ENCODE results near the gene NFATC1.

NFATC1 gene

DNA sequence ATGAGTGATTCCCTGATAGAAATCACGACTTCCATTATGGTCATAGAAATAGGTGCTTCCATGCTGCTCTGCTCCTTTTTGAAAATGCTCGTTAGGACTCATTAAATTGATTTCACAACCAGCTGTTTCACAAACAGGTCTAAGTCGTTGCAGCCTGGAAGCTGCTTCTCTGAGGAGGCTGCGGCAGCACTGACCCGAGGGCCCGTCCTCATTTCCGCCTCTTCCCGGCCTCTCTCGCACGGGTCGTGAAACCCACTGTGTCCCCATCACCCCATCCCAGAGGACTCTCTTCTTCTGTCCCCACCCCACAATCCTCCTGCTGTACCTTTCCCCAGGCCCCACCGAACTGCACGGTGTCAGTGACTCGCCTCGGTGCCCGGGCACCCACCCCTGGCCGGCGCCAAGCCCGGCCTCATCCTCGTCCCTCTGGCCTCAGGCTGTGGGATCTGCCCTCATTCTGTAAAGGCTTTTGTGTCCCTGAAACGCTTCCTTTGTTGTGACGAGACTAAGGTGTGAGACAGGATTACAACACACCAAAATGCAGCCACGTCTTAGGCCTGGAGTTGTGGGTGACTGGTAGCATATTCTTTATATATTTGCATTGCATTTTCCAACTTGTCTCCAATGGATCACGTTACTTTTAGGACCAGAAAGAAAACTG, 171.2 kb downstream of the NFATC1 start:
- H3K4me3 ChIP-seq (ENCODE audit: low read depth, low read length) = no peak overlapping the region

DNA sequence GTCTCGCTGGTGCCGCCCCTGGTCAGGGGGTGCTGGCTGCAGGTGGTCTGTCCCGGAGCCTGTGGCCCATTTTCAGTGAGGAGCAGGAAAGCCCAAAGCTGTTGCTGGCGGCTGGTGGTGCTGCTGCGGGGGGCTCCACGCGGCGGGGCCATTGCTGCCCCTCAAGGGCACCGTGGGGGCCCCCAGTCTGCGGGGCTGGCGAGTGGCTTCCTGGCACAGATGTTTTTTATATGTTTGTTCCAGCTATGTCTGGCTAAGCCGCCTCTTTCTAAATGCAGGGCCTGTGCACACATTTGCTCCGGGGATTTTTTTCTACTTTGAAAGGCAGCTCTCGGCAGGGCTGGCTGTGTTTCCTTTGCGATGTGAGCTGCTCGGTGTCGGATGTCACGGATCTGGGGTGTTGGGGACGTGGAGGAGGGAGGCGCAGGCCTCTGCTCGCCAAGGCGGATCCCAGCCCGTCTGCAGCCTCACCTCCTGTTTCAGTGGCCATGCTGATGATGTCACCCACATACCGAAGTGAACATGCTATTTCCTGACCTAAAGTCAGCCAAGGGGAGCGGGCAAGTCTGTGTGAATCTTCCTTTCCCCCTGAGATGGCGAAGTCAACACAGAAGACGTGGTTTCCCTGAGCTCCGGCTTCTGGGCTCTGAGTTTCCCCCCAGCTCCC, 171.9 kb downstream of the NFATC1 start:
- no peak overlapping the region for H3K4me3 ChIP-seq (ENCODE audit: low read depth, low read length)

DNA sequence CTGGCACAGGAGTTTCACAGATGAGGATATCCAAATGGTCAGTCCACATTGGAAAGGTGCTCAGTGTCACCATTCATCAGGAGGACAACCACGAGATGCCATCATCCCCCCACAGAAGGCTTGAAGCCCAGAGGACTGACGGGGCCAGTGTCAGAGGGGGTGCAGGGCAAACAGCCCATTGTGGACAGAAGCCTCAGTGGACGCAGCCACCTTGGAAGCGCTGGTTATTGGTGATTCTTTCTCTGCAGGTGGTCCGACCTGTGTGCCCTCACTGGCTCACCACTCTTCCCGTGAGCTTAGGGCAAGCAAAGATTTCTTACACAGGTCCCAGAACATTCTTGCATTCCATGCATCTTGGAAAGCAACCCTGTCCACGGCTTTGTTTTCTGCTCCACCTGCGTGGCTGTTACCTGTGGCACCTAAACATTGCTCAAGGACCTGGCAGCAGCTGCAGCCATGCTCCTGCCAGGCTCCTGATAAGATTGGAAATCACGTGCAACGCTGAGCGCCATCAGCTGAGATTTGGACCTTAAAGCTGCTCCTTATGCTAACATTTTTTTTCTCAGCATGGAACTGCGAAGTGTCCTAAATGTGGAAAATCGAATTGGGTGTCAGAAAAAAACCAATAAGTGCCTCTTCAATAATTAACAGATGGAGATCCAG, 172.9 kb downstream of the NFATC1 start:
- H3K4me3 ChIP-seq (ENCODE audit: low read depth, low read length) = no peak overlapping the region

DNA sequence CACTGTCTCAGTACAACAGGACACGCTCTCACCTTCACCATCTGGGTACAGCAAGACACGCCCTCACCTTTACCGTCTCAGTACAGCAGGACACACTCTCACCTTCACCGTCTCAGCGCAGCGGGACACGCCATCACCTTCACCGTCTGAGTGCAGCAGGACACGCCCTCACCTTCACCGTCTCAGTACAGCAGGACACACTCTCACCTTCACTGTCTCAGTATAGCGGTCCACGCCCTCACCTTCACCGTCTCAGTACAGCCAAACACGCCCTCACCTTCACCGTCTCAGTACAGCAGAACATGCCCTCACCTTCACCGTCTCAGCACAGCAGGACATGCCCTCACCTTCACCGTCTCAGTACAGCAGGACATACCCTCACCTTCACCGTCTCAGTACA, 174.0 kb downstream of the NFATC1 start:
- H3K4me3 ChIP-seq (ENCODE audit: low read depth, low read length) = no peak overlapping the region

DNA sequence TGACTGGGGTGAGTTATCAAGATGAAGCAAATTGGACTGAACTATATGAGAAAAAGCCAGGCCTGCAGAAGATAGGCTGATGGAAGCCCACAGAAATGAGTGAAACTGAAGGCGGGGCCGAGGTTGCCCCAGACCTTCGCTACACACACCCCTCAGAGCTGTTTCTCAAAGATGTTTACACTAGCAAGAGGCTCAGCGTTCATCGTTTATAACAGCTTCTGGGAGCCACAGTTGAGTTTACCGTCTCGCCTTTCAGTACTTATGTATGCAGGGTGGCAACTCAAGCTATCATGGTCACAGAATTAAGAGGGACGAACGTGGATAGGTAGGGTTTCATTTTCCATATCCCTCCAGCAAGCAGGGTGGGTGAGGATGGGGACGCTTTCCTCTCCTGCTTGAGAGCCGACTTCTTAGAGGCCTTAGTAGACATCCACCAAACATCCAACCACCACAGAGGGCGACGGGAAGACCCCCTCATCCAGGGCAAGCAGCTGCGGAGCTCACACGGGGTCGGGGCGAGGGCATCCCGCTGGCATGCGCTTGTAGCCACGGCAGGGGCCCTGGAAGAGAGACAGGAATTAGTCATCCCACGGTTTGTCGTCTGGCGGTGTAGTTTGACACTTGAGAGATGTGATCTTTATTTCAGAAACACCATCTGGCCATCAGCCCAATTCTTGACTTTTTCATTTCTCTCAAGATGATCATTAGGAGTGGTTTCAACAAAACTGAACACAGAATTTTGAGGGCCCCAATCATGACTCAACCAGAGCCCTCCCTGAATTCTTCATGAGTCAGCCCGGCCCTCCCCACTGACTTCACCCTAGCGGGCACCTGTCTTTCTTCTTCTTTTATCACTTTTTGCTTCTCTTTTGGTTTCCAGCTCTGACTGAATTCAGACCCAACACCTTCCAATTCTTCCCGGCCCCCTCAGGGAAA, 174.8 kb downstream of the NFATC1 start:
- no peak overlapping the region for H3K4me3 ChIP-seq (ENCODE audit: low read depth, low read length)

DNA sequence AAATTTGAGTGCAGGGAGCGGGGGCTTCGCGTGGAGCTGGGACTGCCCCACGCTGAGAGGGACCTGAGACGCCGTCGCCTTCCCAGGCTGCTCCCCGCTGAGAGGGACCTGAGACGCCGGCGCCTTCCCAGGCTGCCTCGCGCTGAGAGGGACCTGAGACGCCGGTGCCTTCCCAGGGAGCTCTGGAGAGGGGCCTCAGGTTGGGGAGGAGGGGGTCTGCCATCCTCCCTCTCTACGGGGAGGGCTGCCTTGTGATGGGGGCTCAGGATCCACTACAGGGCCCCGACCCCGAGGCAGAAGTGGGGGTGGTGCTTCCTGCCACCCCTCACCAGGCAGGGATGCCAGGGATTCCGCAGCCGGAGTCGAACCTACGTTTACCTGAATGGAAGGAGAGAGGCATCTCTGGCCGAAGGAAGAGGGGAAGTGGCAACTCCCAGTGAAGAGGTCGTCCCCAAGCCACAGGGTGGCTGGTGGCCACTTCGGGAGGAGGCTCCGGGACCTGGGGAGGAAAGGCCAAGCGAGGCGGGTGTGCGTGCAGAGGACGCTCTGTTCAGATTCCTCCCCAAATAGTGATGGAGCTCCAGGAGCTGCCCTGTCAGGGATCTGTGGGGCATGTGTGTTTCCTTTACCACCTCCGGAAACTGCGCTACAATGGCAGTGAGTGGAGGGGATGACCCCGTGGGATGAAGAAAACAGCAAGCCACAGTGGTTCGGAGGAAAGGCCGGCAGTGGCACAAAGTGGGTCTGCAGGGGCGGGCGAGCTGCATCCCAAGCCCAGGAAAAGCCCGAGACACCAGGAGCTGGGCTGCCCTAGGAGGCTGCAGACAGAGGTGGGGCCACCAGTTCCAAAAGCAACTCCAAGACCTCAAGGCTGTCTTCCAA, 175.7 kb downstream of the NFATC1 start:
- H3K4me3 ChIP-seq (ENCODE audit: low read depth, low read length) = no peak overlapping the region

DNA sequence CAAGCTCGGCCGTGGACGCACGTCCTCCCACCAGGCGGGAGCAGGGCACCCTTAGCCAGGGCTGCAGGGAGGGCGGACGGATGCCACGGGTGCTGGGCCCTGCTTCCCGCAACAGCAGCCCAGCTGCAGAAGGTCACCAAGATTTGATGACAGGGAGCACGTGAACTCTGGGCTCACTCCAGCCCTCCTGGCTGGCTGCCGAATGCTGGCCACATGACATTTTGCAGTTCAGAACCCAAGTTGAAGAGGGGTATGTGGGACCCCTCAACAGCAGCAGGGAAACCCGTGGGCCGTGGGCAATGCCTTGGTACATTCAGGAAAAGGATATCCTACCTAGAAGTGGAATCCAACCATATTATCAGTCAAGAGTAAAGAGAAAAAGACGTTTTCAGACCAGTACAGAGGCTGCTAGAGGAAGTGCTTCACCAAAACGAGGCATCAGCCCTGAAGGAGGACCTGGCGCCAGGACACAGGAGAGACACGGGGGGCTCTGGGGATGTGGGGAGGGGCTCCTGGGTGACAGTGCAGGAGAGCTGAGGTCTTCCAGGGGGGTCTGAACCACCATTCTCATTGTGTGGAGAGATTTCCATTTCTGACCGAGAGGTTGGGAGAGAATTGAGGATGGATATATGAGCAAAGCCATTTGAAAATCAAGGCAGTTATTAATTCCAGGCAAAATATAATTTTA, 176.5 kb downstream of the NFATC1 start:
- no peak overlapping the region for H3K4me3 ChIP-seq (ENCODE audit: low read depth, low read length)

DNA sequence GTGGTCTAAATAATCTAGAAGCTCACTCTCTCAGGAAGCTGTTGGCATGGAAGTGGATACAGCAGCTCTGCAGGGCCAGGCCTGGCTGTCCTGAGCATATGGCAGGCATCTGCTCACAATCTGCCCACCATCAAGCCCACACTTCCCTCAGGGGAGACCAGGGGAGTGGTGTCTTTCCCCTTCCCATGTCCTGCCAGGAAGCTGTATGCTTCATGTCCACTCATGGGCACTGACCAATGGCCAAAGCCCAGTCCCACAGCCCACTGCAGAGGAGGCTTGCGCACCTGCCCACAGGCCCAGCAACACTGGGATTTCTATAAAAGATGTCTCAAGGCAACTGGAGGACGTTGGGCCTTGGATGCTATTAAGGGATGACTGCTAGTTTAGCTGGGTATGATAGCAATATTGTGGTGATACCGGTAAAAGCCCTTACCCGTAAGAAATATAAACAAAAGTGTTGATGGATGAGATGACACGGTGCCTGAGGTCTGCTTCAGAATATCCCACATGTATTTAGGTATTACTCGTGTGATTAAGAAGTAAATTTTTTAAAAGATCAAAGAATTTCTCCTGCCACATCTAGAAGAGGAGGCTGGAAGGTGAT, 177.2 kb downstream of the NFATC1 start:
- H3K4me3 ChIP-seq (ENCODE audit: low read depth, low read length) = no peak overlapping the region

DNA sequence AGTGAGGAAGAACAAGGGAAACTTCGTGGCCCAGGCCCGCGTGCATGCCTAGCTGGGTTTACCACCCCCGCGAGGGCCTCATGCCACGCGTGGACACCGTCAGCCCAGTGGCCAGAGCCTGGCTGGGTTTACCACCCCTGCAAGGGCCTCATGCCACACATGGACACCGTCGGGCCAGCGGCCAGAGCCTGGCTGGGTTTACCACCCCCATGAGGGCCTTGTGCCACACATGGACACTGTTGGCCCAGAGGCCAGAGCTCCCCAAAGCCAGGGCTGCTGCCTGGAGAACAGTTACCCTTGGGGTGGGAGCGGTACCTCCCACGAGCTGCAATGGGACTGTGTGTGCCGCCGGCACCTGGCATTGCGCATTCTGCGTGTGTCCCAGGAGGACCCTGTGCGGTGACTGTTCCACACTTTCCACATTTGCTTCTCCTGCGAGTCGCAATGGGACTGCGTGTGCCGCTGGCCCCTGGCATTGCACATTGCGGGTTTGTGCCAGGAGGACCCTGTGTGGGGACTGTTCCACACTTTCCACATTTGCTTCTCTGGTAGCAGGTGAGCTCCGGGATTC, 178.3 kb downstream of the NFATC1 start:
- no peak overlapping the region for H3K4me3 ChIP-seq (ENCODE audit: low read depth, low read length)

DNA sequence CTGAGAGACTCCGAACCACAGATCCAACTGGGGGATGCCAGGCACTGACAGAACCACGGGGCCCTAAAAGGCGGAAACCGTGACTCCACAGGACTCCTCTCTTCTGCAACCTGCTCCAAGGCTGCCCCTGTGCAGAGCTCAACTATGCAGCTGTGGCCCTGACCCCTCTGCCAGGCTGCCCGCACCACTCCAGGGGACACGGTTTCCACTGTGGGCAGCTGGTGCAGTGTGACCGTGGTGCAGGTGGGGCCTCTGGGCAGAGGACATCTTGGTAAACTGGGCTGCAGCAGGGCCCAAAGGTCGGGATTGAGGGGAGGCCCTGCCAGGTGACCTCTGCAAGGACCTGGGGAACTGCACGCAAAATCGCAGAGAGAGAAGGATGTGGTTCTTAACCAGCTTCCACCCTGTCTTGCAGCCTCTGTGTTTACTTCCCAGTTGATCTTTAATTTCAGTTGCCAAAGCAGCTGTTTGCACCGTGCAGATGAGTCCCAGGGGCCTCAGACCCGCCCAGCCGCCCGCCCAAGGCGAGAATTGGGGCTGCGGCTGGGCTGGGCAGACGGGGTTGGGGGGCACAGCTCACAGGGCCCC, 179.3 kb downstream of the NFATC1 start:
- no peak overlapping the region for H3K4me3 ChIP-seq (ENCODE audit: low read depth, low read length)

DNA sequence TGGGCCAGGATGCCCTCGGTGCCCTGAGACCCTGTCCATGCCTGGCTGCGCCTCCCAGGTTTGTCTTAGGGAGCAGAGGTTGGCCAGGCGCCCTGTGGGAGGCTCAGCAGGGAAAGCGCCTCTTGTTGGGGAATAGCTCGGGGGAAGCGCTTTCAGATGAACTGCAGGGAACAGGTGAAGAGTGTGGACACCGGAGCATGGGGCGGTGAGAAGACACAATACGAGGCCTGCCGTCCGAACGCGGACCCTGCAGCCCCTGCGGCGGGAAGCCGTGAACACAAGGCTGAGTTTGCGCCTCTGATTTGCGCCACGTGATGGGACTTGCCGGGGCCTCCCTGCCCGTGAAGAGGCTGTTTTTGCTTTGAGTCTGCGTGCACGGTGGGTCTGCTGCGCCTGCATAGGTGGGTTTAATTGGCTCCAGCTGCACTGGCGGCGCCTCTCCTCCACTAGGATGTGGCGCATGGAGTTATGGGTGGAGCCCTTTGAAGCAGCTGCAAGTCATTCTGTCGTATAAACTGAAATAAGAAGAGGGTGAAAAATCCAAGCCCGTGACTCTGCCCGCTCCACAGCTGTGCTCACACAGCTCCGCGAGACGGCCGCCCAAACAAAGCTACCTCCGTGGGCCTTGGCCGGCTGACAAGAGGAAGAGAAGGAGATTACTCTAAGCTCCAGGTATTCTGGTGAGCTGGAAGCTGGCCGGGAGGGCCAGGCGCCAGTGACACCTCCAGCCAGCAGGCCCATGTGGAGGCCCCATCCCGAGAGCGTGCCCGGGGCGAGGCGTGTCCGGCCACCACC, 180.4 kb downstream of the NFATC1 start:
- no peak overlapping the region for H3K4me3 ChIP-seq (ENCODE audit: low read depth, low read length)

DNA sequence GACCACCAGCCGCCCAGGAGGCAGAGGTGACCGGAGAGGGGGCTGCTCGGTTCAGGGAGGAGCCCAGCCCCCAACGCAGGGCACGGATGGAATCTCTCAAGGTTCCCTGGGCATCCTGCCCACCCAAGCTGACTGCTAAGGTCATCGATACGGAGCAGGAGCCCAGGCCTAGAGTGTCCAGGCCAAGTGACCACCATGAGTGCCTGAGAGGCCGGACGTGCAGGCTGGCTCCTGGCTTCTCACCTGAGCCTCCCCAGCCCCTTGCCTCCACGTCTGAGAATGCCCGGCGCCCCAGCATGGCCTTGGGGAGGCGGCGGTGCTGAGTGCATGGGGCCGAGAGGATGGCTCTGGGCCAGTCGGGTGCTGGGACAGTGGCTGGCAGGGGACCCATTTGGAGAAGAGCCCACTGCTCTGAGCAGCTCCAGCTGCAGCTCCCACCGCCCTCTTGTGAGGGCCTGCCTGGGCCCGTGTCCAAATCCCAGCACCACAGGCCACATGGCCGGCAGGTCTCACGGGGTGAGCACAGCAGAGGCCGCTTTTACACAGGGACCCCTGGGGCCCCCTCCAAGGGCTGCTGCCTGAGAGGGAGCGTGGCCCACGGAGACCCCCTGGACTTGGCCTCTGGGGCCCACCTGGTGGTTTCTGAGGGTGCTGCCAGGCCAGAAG, 181.1 kb downstream of the NFATC1 start:
- H3K4me3 ChIP-seq (ENCODE audit: low read depth, low read length) = no peak overlapping the region

DNA sequence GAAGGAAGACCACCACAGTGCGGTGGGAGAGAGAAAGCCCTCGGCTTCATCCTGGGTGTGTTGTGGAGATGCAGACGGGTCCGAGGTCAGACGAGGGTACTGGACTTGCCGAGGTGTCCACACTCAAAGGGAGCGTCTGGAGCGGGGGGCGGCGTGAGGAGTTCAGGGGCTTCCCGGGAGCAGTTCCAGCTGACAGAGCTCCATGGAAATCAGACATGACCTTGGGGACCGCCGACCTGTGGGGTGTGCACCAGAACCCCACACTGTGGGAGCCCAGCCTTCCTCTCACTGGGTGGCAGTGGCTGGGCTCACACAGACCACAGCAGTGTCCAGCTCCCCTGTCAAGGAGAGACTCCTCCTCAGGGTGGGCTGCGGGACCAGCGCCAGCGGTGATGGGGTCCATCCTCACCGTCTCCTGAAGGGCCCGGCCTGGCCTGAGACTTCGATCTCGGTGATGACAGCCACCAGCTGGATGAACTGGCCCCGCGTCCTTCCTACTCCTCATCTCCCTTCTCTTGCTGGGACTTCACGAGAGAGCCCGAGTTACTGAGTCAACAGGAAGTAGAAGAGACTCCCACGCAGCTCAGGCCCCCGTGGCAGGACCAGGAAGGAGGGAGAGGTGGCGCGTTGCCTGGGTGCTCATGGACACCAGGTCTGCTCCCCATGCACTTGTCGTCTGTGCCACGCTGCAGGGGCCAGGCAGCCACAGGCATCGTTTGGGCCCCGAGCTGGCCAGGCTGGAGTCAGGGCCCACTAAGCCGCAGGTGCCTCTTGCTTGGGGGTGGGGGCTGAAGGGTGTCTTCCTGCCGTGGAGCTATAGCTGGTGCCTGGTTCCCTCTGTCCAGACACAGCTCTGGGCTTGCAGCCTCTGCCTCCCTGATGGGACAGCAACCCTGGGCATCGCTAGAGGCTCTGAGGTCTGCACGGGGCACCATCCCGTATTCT, 182.0 kb downstream of the NFATC1 start:
- H3K4me3 ChIP-seq (ENCODE audit: low read depth, low read length) = no peak overlapping the region

DNA sequence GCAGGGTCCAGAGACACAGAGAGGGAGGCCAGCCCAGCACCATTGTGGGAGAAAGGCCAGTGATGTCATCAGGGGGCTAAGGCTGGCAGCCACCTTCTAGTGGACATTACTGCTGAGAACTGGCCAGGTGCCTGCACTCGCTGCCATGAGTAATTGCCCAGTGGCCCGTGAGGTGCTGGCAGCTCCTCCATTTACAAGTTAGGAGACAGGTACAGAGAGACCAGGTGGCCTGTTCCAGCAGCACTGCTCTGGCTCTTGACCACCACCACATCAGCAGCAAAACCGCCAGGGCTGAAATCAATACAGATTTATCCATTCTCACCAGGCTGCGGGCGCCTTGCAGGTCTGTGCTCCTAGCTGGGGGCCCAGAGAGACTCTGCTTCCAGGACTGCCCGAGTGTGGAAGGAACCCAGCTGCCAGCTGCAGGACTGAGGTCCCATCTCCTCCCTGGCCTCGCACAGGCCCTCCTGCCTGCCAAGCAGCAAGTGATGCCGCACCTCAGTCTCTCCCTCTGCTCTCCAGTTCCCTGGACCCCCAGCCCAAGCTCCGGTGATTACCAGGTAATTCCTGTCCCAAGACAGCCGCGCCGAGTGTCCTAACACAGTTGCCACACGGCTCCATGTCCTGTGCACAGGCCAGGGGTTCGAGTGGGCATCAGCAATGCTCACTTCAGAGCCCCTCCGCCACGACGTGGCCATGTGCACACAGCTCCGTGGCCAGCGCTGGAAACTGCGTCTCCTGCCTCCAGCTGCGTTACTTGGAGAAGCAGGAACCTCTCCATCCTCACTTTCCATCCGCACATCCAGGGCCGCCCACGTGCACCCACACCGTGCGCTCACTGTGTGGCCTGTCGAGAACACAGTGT, 182.9 kb downstream of the NFATC1 start:
- no peak overlapping the region for H3K4me3 ChIP-seq (ENCODE audit: low read depth, low read length)

Data from iPS-11a (cell line).